A549 (cell line): Measurements from ENCODE around the gene IL1R1. TPM values are rescaled to one million over a fixed set of nuclear protein-coding genes. Genes with fewer than 3 reads are reported as not detected.

ENCODE experiments used
- ATAC-seq, 2 experiments: fragments of 200-7000 bp in 1 of 2; fragments of >200 bp in 1 of 2; cut with Nextera tagmentation in 1 of 2; cut with Tn5 transposase in 1 of 2; 3 replicates each; pipeline versions ENCODE4 v1.8.0 to v1.9.1; 2018 to 2020; ENCODE audit warnings: mild to moderate bottlenecking in 1 of 2, moderate library complexity in 1 of 2
- CTCF ChIA-PET: fragments of 300-600 bp; sonication (Branson Sonifier 250); formaldehyde crosslinking; extraction: SDS; loops from one replicate; lab custom pipeline; 2021; ENCODE audit warnings: antibody characterized with exemption, inconsistent platforms; lab: Yijun Ruan, JAX
- POLR2A ChIA-PET: fragments of 350-600 bp; formaldehyde crosslinking; extraction: SDS; loops from one replicate; lab custom pipeline; 2021; ENCODE audit warnings: antibody characterized with exemption, inconsistent platforms; lab: Yijun Ruan, JAX
- DNase-seq, 2 experiments: peaks; one replicate each; pipeline versions ENCODE4 v3.0.0 to v3.0.0-alpha.2; 2011 to 2016; ENCODE audit warnings: low read depth in 1 of 2, low spot score in 1 of 2
- FAIRE-seq: peaks from 2 replicates; lab custom pipeline; 2011; peaks lifted over from hg19 to GRCh38; lab: Jason Lieb, UNC
- H3K27ac ChIP-seq, 2 experiments: fragments of >200 bp; sonication (Bioruptor Twin); formaldehyde crosslinking; 3 replicates each; pipeline ENCODE4 v1.5.1; 2016 to 2017
- H3K4me1 ChIP-seq: fragments of >200 bp; sonication (Bioruptor Twin); formaldehyde crosslinking; 3 replicates; pipeline ENCODE4 v1.6.1; 2016
- H3K4me2 ChIP-seq: fragments of >200 bp; sonication (Bioruptor Twin); formaldehyde crosslinking; 3 replicates; pipeline ENCODE4 v1.6.1; 2016
- H3K4me3 ChIP-seq: fragments of >200 bp; sonication (Bioruptor Twin); formaldehyde crosslinking; 3 replicates; pipeline ENCODE4 v1.5.1; 2016
- H3K9me3 ChIP-seq: fragments of >200 bp; sonication (Bioruptor Twin); formaldehyde crosslinking; 3 replicates; pipeline ENCODE4 v1.6.1; 2016
- E2F6 ChIP-seq: IDR thresholded peaks from 2 replicates; pipeline ENCODE4 v1.6.1; 2012; ENCODE audit warnings: low read depth, borderline replicate concordance
- ELK1 ChIP-seq: fragments of 150-350 bp; IDR thresholded peaks from 2 replicates; pipeline ENCODE4 v1.6.1; 2014; ENCODE audit warnings: low read depth, mild to moderate bottlenecking, low read length
- EP300 ChIP-seq, 2 experiments: fragments of >200 bp; sonication (Bioruptor Twin); formaldehyde crosslinking; IDR thresholded peaks; 2 replicates in 1 of 2; 3 replicates in 1 of 2; pipeline ENCODE4 v1.6.1; 2016 to 2017
- ESRRA ChIP-seq: fragments of 150-350 bp; IDR thresholded peaks from 2 replicates; pipeline ENCODE4 v1.6.1; 2014; ENCODE audit warnings: mild to moderate bottlenecking, low read length, borderline replicate concordance
- FOSL2 ChIP-seq, 2 experiments: fragments of 450-650 bp in 1 of 2; fragments of >200 bp in 1 of 2; sonication (Bioruptor Twin) in 1 of 2; formaldehyde crosslinking; IDR thresholded peaks; 2 replicates each; pipeline versions ENCODE4 v1.5.0 to v1.6.1; 2016 to 2020; ENCODE audit warnings: mild to moderate bottlenecking in 1 of 2, moderate library complexity in 1 of 2
- GATA3 ChIP-seq: IDR thresholded peaks from 2 replicates; pipeline ENCODE4 v1.6.1; 2012; ENCODE audit warnings: borderline replicate concordance
- HDAC2 ChIP-seq: fragments of 200-600 bp; sonication (generic); IDR thresholded peaks from 2 replicates; pipeline ENCODE4 v1.6.1; 2016
- HEYL ChIP-seq: fragments of 250-450 bp; sonication (Bioruptor Pico); IDR thresholded peaks from 2 replicates; pipeline ENCODE4 v1.8.0; 2021; ENCODE audit warnings: mild to moderate bottlenecking, moderate library complexity
- HOXB13 ChIP-seq: fragments of 250-450 bp; sonication (Bioruptor Pico); IDR thresholded peaks from 2 replicates; pipeline ENCODE4 v1.5.0; 2020; ENCODE audit warnings: low read depth, mild to moderate bottlenecking, moderate library complexity
- JUN ChIP-seq, 2 experiments: fragments of >200 bp; sonication (Bioruptor Twin); formaldehyde crosslinking; IDR thresholded peaks; 2 replicates in 1 of 2; 3 replicates in 1 of 2; pipeline ENCODE4 v1.6.1; 2016 to 2017
- KDM5A ChIP-seq: fragments of 200-600 bp; sonication (generic); IDR thresholded peaks from 2 replicates; pipeline ENCODE4 v1.6.1; 2016; ENCODE audit warnings: antibody characterized with exemption, mild to moderate bottlenecking
- MYC ChIP-seq: IDR thresholded peaks from 2 replicates; pipeline ENCODE4 v1.6.1; 2012; ENCODE audit warnings: mild to moderate bottlenecking, inconsistent platforms, low read length, improper control_type of control experiment, borderline replicate concordance
- NPAS2 ChIP-seq: fragments of 250-450 bp; sonication (Bioruptor Pico); IDR thresholded peaks from 2 replicates; pipeline ENCODE4 v1.8.0; 2022; ENCODE audit warnings: mild to moderate bottlenecking, moderate library complexity, borderline replicate concordance
- PHF8 ChIP-seq: fragments of 200-600 bp; sonication (generic); IDR thresholded peaks from 2 replicates; pipeline ENCODE4 v1.6.1; 2016; ENCODE audit warnings: low read depth, mild to moderate bottlenecking, antibody characterized with exemption, moderate library complexity, borderline replicate concordance
- RAD21 ChIP-seq, 2 experiments: fragments of >200 bp in 1 of 2; sonication (Bioruptor Twin) in 1 of 2; formaldehyde crosslinking in 1 of 2; IDR thresholded peaks in 1 of 2; conservative IDR thresholded peaks in 1 of 2; 2 replicates in 1 of 2; 3 replicates in 1 of 2; pipeline ENCODE4 v1.6.1; 2012 to 2018; ENCODE audit warnings: inconsistent platforms in 1 of 2
- RARB ChIP-seq: fragments of 250-450 bp; sonication (Bioruptor Pico); IDR thresholded peaks from 2 replicates; pipeline ENCODE4 v1.8.0; 2021; ENCODE audit warnings: mild to moderate bottlenecking, moderate library complexity
- RCOR1 ChIP-seq: fragments of 150-350 bp; IDR thresholded peaks from 2 replicates; pipeline ENCODE4 v1.6.1; 2014; ENCODE audit warnings: antibody characterized with exemption, low read length, low read depth
- RFX5 ChIP-seq: fragments of 450-650 bp; IDR thresholded peaks from 2 replicates; pipeline ENCODE4 v1.7.1; 2014; ENCODE audit warnings: antibody characterized with exemption, mild to moderate bottlenecking, moderate library complexity
- RNF2 ChIP-seq: fragments of 200-600 bp; sonication (generic); IDR thresholded peaks from 2 replicates; pipeline ENCODE4 v1.6.1; 2016; ENCODE audit warnings: low read depth, mild to moderate bottlenecking, antibody characterized with exemption, moderate library complexity, borderline replicate concordance
- SMC3 ChIP-seq: fragments of >200 bp; sonication (Bioruptor Twin); formaldehyde crosslinking; IDR thresholded peaks from 3 replicates; pipeline ENCODE4 v1.6.1; 2018; ENCODE audit warnings: inconsistent platforms
- TP53 ChIP-seq: fragments of 250-450 bp; sonication (Bioruptor Pico); IDR thresholded peaks from 2 replicates; pipeline ENCODE4 v1.5.0; 2021; ENCODE audit warnings: mild to moderate bottlenecking, moderate library complexity
- ZNF302 ChIP-seq: fragments of 250-450 bp; sonication (Bioruptor Pico); IDR thresholded peaks from 2 replicates; pipeline ENCODE4 v1.9.0; 2021; ENCODE audit warnings: inconsistent platforms, mild to moderate bottlenecking, moderate library complexity
- ZSCAN20 ChIP-seq: fragments of 250-450 bp; sonication (Bioruptor Pico); IDR thresholded peaks from 2 replicates; pipeline ENCODE4 v1.8.0; 2022; ENCODE audit warnings: mild to moderate bottlenecking, moderate library complexity
- WGBS: methylation state at CpG from one replicate; pipeline ENCODE4 v1.1.6; 2017; ENCODE audit errors: missing lambda C conversion rate; 5-methylcytosine and 5-hydroxymethylcytosine counted together
- polyA plus RNA-seq, 4 experiments: library from polyadenylated mRNA; depleted of rRNA in 3 of 4; stranded (reverse); fragments of >200 nt; fragmentation: RNase III in 1 of 4; extraction: RNeasy Plus Mini Kit Qiagen cat#74134 plus additional on column Dnase treatment in 1 of 4; gene quantifications; 2 replicates in 3 of 4; 3 replicates in 1 of 4; pipeline ENCODE4 v1.2.3, GENCODE V29; 2011 to 2017
- TF ChIP-seq, protein P1 (sequence below): IDR thresholded peaks from 2 replicates; pipeline ENCODE4 v1.6.1; 2012
- TF ChIP-seq, protein P2 (sequence below): IDR thresholded peaks from 2 replicates; pipeline ENCODE4 v1.6.1; 2012

IL1R1 gene
- polyA plus RNA-seq, 2 of the 4 experiments (the other 2 are of a cell fraction), result 32.5 to 34.7 TPM

GRCh38 chr2:102110171-102110570 lies 32.4 kb upstream of the IL1R1 start (continued):
- TF ChIP-seq ELK1 (no peak), ZNF302 (CRISPR knock-in tag) (no peak)

- CTCF ChIA-PET, result interaction anchor here (1.3 to 4.3 kb wide), 3 partner anchors 44 to 130 kb away, joined by 3 to 17 read pairs (median 4); no protein-coding TSS in a partner anchor
These were observed 31.8 kb upstream of the IL1R1 start for GRCh38 chr2:102110596-102111334.

GRCh38 chr2:102111823-102112222 lies 30.7 kb upstream of the IL1R1 start:
- CTCF ChIA-PET, result interaction anchor here (1.3 kb wide), 1 partner anchor 129 kb away, joined by 3 read pairs; no protein-coding TSS in a partner anchor

More at GRCh38 chr2:102110596-102111334, 31.8 kb upstream of the IL1R1 start:
- FAIRE-seq (no peak), ATAC-seq (no peak), DNase-seq (no peak)
- WGBS, result 90% methylated on average over 13 of the region's 13 CpGs
- Histone ChIP-seq H3K4me2 (no peak overlapping the region), H3K9me3 (no peaks in the 10 kb centered on the region), H3K4me3 (no peak overlapping the region), H3K4me1 (peaks cover 67% of the 10 kb centered on the region), H3K27ac (peak overlapping the region in 1 of 2 experiments; percentile 96; a peak in 3 of 6 replicates)
- no peak for TF ChIP-seq RARB (CRISPR knock-in tag)
- no peak for TF ChIP-seq HOXB13
- TF ChIP-seq JUN (IDR thresholded peaks at IDR 0.05), result no peak
- TF ChIP-seq RFX5, result no peak
- no peak for TF ChIP-seq HEYL (CRISPR knock-in tag)
- TF ChIP-seq, protein P1, sequence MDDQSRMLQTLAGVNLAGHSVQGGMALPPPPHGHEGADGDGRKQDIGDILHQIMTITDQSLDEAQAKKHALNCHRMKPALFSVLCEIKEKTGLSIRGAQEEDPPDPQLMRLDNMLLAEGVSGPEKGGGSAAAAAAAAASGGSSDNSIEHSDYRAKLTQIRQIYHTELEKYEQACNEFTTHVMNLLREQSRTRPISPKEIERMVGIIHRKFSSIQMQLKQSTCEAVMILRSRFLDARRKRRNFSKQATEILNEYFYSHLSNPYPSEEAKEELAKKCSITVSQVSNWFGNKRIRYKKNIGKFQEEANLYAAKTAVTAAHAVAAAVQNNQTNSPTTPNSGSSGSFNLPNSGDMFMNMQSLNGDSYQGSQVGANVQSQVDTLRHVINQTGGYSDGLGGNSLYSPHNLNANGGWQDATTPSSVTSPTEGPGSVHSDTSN, result no peak
- no peak for TF ChIP-seq ZSCAN20
- POLR2A ChIA-PET, result no interaction called here

More at GRCh38 chr2:102111823-102112222, 30.7 kb upstream of the IL1R1 start:
- TF ChIP-seq E2F6 (no peak), HDAC2 (no peak), RAD21 (conservative IDR thresholded peaks at IDR 0.05 in 1 of 2, IDR thresholded peaks at IDR 0.05 in 1 of 2) (no peak), KDM5A (no peak), PHF8 (no peak), EP300 (IDR thresholded peaks at IDR 0.05) (no peak), RCOR1 (no peak), ZSCAN20 (no peak), HOXB13 (no peak), ESRRA (no peak), SMC3 (no peak), MYC (no peak), FOSL2 (IDR thresholded peaks at IDR 0.05) (no peak), FOSL2 (CRISPR knock-in tag; IDR thresholded peaks at IDR 0.05) (no peak), GATA3 (no peak), TP53 (CRISPR knock-in tag) (no peak), RNF2 (no peak), RFX5 (no peak), NPAS2 (CRISPR knock-in tag) (no peak)
- TF ChIP-seq, protein P2, sequence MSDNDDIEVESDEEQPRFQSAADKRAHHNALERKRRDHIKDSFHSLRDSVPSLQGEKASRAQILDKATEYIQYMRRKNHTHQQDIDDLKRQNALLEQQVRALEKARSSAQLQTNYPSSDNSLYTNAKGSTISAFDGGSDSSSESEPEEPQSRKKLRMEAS, result no peak
- TF ChIP-seq, protein P1, result no peak
- TF ChIP-seq, all 56 proteins: peak for 0
- Histone ChIP-seq H3K27ac (peak overlapping the region; percentile 8 to 96; a peak in 3 of 6 replicates), H3K4me2 (no peak overlapping the region), H3K4me1 (peaks cover 65% of the 10 kb centered on the region), H3K9me3 (no peaks in the 10 kb centered on the region), H3K4me3 (no peak overlapping the region)
- DNase-seq (no peak), ATAC-seq (no peak), FAIRE-seq (no peak)
- 84% methylated on average over 2 of the region's 2 CpGs for WGBS
- POLR2A ChIA-PET, result no interaction called here
